GM12864 (cell line): ENCODE measurements around the gene AQP3.

ENCODE experiments used
- DNase-seq: peaks from one replicate; pipeline ENCODE4 v3.0.0-alpha.2; 2011; ENCODE audit warnings: low read depth
- H3K4me3 ChIP-seq: 2 replicates; pipeline ENCODE4 v1.5.1; 2011; ENCODE audit warnings: mild to moderate bottlenecking, low read depth, low read length, control low read depth
- TF ChIP-seq, protein P1 (sequence below): IDR thresholded peaks from 2 replicates; pipeline ENCODE4 v1.5.1; 2011; ENCODE audit warnings: low read depth, mild to moderate bottlenecking, moderate library complexity, low read length, control low read depth, inconsistent platforms; ENCODE audit errors: missing control alignments

Gene AQP3

DNA sequence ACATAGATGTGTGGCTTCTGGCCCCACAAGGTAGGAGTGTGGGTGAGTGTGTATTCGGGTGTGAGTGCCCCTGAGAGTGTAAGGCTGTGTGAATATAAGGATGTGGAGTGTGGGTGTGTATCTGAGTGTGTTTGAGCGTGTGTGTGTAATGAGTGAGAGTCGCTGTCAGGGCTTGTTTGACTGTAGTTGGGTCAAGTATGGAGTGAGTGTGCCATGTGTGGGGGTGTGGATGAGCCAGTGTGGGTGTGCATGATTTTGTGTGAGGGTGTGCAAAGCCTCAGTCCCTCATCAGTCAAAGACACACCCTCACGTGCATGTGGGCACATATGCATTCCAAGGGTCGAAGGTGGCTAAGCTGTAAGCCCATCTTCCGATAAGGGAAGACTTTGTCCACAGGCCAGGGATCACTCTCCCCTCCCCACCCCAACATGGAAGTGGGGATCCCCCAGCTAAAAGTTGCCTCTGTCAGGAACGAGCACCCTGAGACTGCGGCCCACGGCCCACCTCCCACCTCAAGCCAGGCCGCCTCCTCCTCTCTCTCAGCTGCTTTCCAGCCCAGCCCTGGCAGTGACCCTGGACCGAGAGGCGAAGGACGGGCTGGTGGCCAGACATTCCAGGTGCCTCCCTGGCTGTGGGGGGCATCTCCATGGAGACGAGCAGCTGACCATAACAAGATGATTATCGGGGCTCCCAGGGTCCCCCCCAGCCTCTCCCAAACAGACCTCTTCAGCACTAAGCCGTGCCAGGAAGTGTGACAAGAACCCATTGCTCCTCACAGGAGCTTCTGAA is 12.9 kb downstream of the AQP3 start:
- H3K4me3 ChIP-seq, result no peak overlapping the region
- DNase-seq, result no peak
- TF ChIP-seq, protein P1, sequence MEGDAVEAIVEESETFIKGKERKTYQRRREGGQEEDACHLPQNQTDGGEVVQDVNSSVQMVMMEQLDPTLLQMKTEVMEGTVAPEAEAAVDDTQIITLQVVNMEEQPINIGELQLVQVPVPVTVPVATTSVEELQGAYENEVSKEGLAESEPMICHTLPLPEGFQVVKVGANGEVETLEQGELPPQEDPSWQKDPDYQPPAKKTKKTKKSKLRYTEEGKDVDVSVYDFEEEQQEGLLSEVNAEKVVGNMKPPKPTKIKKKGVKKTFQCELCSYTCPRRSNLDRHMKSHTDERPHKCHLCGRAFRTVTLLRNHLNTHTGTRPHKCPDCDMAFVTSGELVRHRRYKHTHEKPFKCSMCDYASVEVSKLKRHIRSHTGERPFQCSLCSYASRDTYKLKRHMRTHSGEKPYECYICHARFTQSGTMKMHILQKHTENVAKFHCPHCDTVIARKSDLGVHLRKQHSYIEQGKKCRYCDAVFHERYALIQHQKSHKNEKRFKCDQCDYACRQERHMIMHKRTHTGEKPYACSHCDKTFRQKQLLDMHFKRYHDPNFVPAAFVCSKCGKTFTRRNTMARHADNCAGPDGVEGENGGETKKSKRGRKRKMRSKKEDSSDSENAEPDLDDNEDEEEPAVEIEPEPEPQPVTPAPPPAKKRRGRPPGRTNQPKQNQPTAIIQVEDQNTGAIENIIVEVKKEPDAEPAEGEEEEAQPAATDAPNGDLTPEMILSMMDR, result no peak

DNA sequence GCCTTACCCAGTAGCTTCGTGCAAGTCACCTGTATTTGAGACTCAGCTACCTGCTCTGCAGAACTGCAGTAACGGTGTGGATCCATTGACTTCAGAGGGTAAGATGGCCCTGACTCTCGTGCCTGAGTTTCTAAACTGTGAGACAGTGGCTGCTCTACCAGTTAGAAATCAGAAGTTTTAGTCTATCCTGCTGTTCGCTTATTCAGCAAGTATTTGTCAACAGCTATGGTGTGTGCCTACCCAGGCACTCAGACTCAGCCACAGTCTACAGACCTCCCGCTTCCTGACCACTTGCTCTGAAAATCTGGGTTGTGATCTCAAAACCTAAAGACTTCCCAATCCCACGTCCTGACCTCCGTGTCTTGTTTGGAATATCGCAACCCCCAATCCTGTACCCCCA is 13.5 kb downstream of the AQP3 start:
- TF ChIP-seq, protein P1, result no peak
- DNase-seq, result no peak
- H3K4me3 ChIP-seq, result no peak overlapping the region

DNA sequence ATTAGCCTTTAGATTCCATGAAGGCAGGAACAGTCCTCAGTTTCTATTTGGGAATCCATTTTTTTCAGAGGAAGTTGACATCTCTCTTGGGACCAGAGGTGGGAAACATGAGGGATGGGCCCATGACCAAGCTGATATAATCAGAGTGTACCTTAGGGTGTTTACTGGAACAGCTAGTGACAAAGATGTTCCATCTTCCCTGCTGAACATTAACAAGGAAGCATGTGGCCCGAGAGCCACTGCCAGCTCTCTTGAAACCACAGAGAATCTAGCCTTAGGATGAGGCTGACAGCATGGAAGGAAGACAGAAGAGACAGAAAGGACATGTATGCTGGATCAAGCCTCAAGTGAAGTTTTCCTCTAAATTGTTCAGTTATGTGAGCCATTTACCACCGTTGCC is 16.0 kb downstream of the AQP3 start:
- no peak overlapping the region for H3K4me3 ChIP-seq
- no peak for DNase-seq
- TF ChIP-seq, protein P1, result no peak

DNA sequence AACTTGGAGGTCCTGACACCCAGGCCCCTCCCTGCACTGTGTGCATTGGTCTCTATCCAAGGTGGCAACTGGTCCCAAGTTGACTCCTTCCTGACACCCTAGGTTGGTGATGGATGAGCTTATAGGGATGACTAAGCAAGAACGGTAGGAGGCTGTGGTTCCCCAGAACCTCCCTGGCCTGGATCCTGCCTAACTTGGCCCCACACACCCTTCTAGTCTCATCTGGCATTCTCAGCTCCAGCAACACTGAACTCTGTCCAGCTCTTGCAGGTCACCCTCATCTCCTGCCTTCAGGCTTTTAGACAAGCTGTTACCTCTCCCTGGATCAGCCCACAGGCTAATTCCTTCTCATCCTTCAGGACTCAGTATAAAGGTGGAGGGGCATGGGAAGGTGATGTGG is 16.5 kb downstream of the AQP3 start:
- TF ChIP-seq, protein P1, result no peak
- H3K4me3 ChIP-seq, result no peak overlapping the region
- no peak for DNase-seq

DNA sequence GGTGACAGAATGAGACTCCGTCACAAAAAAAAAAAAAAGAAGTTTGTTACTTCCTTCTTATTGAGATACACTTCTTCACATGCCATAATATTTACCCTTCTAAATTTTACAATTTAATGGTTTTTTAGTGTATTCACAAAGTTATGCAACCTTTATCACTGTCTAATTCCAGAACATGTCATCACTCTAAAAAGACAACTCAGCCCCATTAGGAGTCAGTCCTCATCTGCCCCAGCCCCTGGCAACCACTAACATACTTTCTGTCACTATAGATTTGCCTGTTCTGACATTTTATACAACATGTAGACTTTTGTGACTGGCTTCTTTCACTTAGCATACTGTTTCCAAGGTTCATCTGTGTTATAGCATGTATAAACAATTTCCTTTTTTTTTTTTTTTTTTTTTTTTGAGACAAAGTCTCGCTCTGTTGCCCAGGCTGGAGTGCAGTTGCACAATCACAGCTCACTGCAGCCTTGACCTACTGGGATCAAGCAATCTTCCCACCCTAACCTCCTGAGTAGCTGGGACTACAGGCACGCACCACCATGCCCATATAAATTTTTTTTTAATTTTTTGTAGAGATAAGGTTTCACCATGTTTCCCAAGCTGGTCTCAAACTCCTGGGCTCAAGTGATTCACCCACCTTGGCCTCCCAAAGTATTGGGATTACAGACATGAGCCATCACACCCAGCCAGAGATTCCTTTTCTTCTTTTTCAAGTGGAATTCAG is 18.0 kb downstream of the AQP3 start:
- no peak overlapping the region for H3K4me3 ChIP-seq
- TF ChIP-seq, protein P1, result no peak
- DNase-seq, result no peak

DNA sequence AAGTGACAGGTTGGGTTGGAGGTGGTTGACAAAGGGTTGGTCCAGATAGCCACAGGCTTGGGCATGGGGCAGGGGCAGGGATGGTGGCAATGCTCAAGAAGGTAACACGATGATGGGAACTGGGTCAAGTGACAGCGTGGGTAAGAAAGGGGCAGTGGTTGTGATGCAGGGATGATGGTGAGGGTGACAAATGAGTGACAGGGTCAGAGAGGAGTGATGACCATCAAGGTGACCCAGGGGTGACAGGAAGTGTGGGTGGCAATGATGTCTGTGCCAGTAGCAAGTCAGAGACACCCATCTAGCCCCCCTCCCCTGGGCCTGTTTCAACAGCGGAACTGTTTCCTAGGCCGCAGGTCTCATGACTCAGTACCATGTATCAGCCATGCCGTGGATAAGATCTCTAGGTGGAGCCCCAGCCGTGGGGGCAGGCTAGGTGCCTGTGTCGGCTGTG is 20.5 kb downstream of the AQP3 start:
- DNase-seq, result no peak
- TF ChIP-seq, protein P1, result no peak
- H3K4me3 ChIP-seq, result no peak overlapping the region
